Stomach (tissue), 9 donors: ENCODE measurements around the gene COL4A1. TPM values are rescaled to one million over a fixed set of nuclear protein-coding genes. Genes with fewer than 3 reads are reported as not detected.
A peak's percentile ranks its signal among the peaks of the same experiment; 100 is the strongest.

Experiments used
- DNase-seq, 2 donors: peaks; one replicate each; pipeline versions ENCODE4 v3.0.0 to v3.0.0-alpha.2; 2013 to 2019
- H3K27ac ChIP-seq, 5 donors: fragments of 200-600 bp in 4 of 5; sonication (generic) in 4 of 5; one replicate each; pipeline ENCODE4 v1.5.1; 2013 to 2019; ENCODE audit warnings: mild to moderate bottlenecking in 1 of 5, moderate library complexity in 1 of 5
- H3K27me3 ChIP-seq, 3 donors: fragments of 200-600 bp; sonication (generic); one replicate each; pipeline ENCODE4 v1.5.1; 2017 to 2019; ENCODE audit warnings: mixed run types in 1 of 3
- H3K36me3 ChIP-seq, 4 donors: fragments of 200-600 bp; sonication (generic); 1 replicate in 3 of 4; 2 replicates in 1 of 4; pipeline ENCODE4 v1.5.1; 2016 to 2019
- H3K4me1 ChIP-seq, 4 donors: fragments of 200-600 bp; sonication (generic); one replicate each; pipeline ENCODE4 v1.5.1; 2016 to 2019
- H3K4me3 ChIP-seq, 4 donors: fragments of 200-600 bp; sonication (generic) in 3 of 4; one replicate each; pipeline ENCODE4 v1.5.1; 2016 to 2019; ENCODE audit warnings: mild to moderate bottlenecking in 1 of 4
- H3K9me3 ChIP-seq, 4 donors: fragments of 200-600 bp; sonication (generic); one replicate each; pipeline ENCODE4 v1.5.1; 2016 to 2019
- CTCF ChIP-seq, 7 experiments: fragments of 450-650 bp in 4 of 7; fragments of 200-600 bp in 3 of 7; sonication (generic) in 3 of 7; IDR thresholded peaks; one replicate each; pipeline ENCODE4 v1.5.1; 2016 to 2019; ENCODE audit warnings: antibody characterized with exemption in 7 of 7, control low read depth in 2 of 7, mild to moderate bottlenecking in 1 of 7
- EP300 ChIP-seq: sonication (generic); formaldehyde crosslinking; IDR thresholded peaks from one replicate; pipeline ENCODE4 v1.6.1; 2017; ENCODE audit warnings: antibody characterized with exemption
- POLR2A ChIP-seq, 4 donors: fragments of 450-650 bp; IDR thresholded peaks; one replicate each; pipeline ENCODE4 v1.6.1; 2016; ENCODE audit warnings: antibody characterized with exemption in 4 of 4, control low read depth in 2 of 4, mild to moderate bottlenecking in 1 of 4, moderate library complexity in 1 of 4
- POLR2AphosphoS5 ChIP-seq, 3 donors: sonication (generic); formaldehyde crosslinking; IDR thresholded peaks; one replicate each; pipeline ENCODE4 v1.6.1; 2016; ENCODE audit warnings: antibody characterized with exemption in 3 of 3
- WGBS, 5 donors: extraction: QIAGEN DNeasy Blood & Tissue Kit in 3 of 5; methylation state at CpG; one replicate each; pipeline versions ENCODE4 v1.1.5 to v1.1.7; 2013 to 2018; 5-methylcytosine and 5-hydroxymethylcytosine counted together
- intact Hi-C: fragments of 100-400 bp; cut with DNase I; formaldehyde crosslinking; loops from one replicate; pipeline ENCODE4 v1.15.1; 2023; ENCODE audit warnings: low total_unique reads
- polyA plus RNA-seq, 3 donors: library from polyadenylated mRNA; stranded (reverse); fragments of 200-250 nt; gene quantifications; one replicate each; pipeline ENCODE4 v1.2.3, GENCODE V29; 2013
- total RNA-seq, 5 donors: library from RNA; depleted of rRNA; stranded (reverse); fragments of >200 nt; gene quantifications; one replicate each; pipeline versions ENCODE4 v1.1.0 to v1.2.3, GENCODE V29; 2014 to 2016
- donor health status: healthy with polysubstance abuse.
- donor health status: Bipolar disorder and iron deficiency.
- donor health status: healthy.

The COL4A1 gene
- total and polyA plus RNA-seq, 8 donors = 18.8 to 798 (median 133) TPM

GRCh38 chr13:110304256-110304655, 2.7 kb downstream of the COL4A1 start:
- peak overlapping the region; percentile 63 to 86 (median 72) for H3K4me3 ChIP-seq
- peaks cover 0 to 60% (median 33%) of the 10 kb centered on the region in 3 donors for H3K27me3 ChIP-seq
- H3K4me1 ChIP-seq = peaks cover 31 to 86% (median 63%) of the 10 kb centered on the region in 4 donors
- H3K36me3 ChIP-seq = no peaks in the 10 kb centered on the region
- no peaks in the 10 kb centered on the region for H3K9me3 ChIP-seq
- intact Hi-C loops = no loop called here
- DNase-seq = no peak
- 34 to 56% (median 52%) methylated on average over 4 of the region's 4 CpGs for WGBS, 5 donors
- TF ChIP-seq POLR2AphosphoS5 (IDR thresholded peaks at IDR 0.05) (peak in 2 of 3 donors; percentile 51 to 60), POLR2A (IDR thresholded peaks at IDR 0.05) (no peak), EP300 (no peak), CTCF (IDR thresholded peaks at IDR 0.05) (no peak)
- H3K27ac ChIP-seq = peak overlapping the region in 4 of 5 donors; percentile 92 to 97 (median 94)

GRCh38 chr13:110303644-110304043, 3.3 kb downstream of the COL4A1 start:
- 70 to 83% (median 77%) methylated on average over 7 of the region's 7 CpGs for WGBS, 5 donors
- peak overlapping the region in 4 of 5 donors; percentile 92 to 97 (median 94) for H3K27ac ChIP-seq
- no peak for TF ChIP-seq EP300
- no peak for TF ChIP-seq POLR2AphosphoS5 (IDR thresholded peaks at IDR 0.05)
- TF ChIP-seq POLR2A (IDR thresholded peaks at IDR 0.05) = no peak
- TF ChIP-seq CTCF (IDR thresholded peaks at IDR 0.05) = no peak
- H3K9me3 ChIP-seq = no peaks in the 10 kb centered on the region
- no peak for DNase-seq
- intact Hi-C loops = no loop called here
- peak overlapping the region in 3 of 4 donors; percentile 6 to 86 (median 67) for H3K4me3 ChIP-seq
- peaks cover 31 to 87% (median 60%) of the 10 kb centered on the region in 4 donors for H3K4me1 ChIP-seq
- H3K27me3 ChIP-seq = peaks cover 0 to 60% (median 34%) of the 10 kb centered on the region in 3 donors
- H3K36me3 ChIP-seq = no peaks in the 10 kb centered on the region

GRCh38 chr13:110302997-110303396, 4.0 kb downstream of the COL4A1 start:
- H3K27me3 ChIP-seq = peaks cover 0 to 60% (median 30%) of the 10 kb centered on the region in 3 donors
- no peaks in the 10 kb centered on the region for H3K36me3 ChIP-seq
- peak overlapping the region in 4 of 5 donors; percentile 92 to 97 (median 94) for H3K27ac ChIP-seq
- peak overlapping the region in 2 of 4 donors; percentile 6 to 67 for H3K4me3 ChIP-seq
- 77 to 90% (median 83%) methylated on average over 2 of the region's 2 CpGs for WGBS, 5 donors
- H3K9me3 ChIP-seq = no peaks in the 10 kb centered on the region
- peaks cover 27 to 83% (median 58%) of the 10 kb centered on the region in 4 donors for H3K4me1 ChIP-seq
- intact Hi-C loops = no loop called here
- TF ChIP-seq POLR2AphosphoS5 (IDR thresholded peaks at IDR 0.05) (no peak), CTCF (IDR thresholded peaks at IDR 0.05) (no peak), POLR2A (IDR thresholded peaks at IDR 0.05) (no peak), EP300 (no peak)
- no peak for DNase-seq

GRCh38 chr13:110301606-110302553, 5.1 kb downstream of the COL4A1 start:
- H3K27me3 ChIP-seq = peaks cover 0 to 54% (median 22%) of the 10 kb centered on the region in 3 donors
- peaks cover 16 to 77% (median 57%) of the 10 kb centered on the region in 4 donors for H3K4me1 ChIP-seq
- DNase-seq = no peak
- peak overlapping the region in 1 of 4 donors; percentile 2 for H3K4me3 ChIP-seq
- no peaks in the 10 kb centered on the region for H3K36me3 ChIP-seq
- no peaks in the 10 kb centered on the region for H3K9me3 ChIP-seq
- TF ChIP-seq POLR2AphosphoS5 (IDR thresholded peaks at IDR 0.05) (peak in 1 of 3 donors; percentile 35), POLR2A (IDR thresholded peaks at IDR 0.05) (no peak)
- peak overlapping the region in 4 of 5 donors; percentile 92 to 97 (median 94) for H3K27ac ChIP-seq
- WGBS, 5 donors = 56 to 74% (median 68%) methylated on average over 21 of the region's 21 CpGs
- intact Hi-C loops = no loop called here
